Stimulated activated CD4-positive, alpha-beta T cell treated with anti-CD3 and anti-CD28 coated beads, Interleukin-4, amount 100 ng/mL, for 24 hours (primary cell): ENCODE data around the gene PLCD1.
"Not testable (repeated sequence)": the region's sequence is repeated elsewhere in the genome, so short reads cannot be mapped to it uniquely, and the experiment has no call there.

Source experiments
- DNase-seq: peaks from one replicate; pipeline ENCODE4 v3.0.0-alpha.2; 2020

PLCD1 gene

DNA sequence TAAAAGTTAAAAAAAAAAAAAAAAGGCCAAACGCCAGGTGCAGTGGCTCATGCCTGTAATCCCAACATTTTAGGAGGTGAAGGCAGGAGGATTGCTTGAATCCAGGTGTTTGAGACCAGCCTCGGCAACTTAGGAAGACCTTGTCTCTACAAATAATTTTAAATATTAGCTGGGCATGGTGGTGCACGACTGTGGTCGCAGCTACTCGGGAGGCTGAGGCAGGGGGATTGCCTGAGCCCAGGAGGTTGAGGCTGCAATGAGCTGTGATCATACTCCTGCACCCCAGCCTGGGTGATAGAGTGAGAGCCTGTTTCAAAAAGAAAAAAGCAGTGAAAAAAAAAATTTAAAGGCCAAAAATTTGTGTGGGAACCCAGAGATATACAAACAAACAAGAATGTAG is 6.8 kb upstream of the PLCD1 start:
- no peak for DNase-seq

DNA sequence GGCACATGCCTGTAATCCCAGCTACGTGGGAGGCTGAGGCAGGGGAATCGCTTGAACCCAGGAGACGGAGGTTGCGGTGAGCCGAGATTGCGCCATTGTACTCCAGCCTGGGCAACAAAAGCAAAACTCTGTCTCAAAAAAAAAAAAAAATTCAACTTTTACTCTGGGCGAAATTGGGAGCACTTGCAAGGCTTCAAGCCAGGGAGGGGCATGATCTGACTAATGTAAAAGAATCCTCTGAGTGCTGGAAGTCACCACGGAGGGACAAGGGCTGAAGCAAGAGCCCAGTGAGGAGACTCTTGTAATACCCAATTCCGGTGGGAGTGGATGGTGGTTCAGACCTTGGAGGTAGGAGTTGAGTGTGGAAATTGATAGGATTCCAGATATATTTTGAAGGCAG is 4.9 kb upstream of the PLCD1 start:
- not testable (repeated sequence) for DNase-seq

DNA sequence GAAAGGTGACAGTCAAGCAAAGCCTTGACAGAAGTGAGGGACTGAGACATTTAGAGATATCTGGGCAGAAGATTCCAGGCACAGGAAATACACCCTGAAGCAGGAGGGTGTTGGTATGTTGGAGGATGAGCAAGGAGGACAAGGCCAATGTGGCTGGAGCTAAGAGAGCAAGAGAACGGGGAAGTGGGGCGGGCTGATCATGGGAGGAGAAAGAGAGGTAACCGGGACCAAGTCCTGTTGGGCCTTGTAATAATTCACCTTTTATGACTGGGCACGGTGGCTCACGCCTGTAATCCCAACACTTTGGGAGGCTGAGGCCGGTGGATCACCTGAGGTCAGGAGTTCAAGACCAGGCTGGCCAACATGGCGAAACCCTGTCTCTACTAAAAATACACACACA is 4.1 kb upstream of the PLCD1 start:
- DNase-seq, result not testable (repeated sequence)

DNA sequence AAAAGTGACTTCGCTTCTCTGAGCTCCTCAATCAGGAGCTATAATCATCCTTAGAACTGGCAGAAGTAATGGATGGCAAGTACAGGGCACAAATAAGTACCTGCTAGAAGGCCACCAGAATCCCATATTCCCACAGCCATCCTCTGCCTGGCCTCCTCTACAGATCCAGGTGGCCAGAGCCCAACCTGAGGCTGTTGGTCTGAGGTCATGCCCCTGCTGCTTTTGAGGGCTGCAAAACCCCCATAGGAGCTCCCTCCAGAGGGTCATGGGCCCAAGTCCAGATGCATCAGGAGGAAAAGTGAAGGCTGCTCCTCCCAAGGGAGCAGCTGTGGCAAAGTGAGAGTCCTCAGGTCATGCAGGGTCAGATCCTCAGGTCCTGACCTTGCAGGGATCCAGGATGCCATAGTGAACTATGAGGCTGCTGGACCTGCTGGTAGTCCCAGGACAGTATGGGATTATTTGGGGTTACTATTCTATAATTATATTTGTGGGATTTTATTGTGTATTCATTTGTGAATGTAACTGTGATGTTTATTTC is 3.0 kb upstream of the PLCD1 start:
- no peak for DNase-seq

DNA sequence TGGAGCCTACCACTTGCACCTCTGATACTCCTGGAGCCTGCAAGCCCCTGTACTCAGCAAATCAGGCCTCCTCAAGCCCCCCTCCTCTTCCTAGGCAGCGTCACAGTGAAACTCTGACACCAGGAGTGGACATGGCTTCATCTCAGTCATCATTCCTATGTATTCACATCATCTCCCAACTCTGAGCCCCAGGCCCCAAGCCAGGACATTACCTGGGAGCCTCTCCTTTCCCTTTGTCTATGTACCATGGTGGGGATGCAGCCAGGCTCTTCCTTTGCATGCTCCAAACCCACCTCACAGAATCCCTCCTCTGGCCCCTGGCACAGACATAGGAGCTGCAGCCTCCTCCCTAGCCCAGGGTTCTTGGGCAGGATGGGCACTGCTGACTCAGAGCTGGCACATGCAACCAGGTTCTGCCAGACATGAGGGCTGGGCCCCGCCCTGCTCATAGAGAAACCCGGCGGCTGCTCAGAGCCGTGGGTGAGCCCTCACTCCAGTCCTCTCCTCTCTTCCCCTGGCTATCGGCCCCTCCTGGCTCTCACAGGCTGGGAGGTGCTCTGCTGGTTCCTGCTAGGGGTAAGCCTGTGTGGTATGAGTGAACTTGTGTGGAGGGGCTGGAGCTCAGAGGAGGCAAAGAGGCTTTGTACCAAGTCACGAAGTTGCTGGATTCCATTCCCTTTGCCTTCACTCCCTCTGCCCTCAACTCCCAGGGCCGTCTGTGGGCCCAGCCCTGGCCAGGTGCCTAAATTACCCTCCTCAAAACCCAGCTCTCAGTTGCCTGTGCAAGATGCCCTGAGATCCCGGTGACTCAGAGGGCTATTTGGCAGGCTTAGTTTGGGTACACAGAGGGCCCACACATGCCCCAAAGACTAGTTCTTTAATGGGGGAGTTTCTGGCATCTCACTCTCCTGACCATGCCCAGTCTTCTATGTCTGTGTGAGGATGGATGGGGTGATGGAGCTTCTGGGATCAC is 1.9 kb upstream of the PLCD1 start:
- peak; percentile 43 for DNase-seq

DNA sequence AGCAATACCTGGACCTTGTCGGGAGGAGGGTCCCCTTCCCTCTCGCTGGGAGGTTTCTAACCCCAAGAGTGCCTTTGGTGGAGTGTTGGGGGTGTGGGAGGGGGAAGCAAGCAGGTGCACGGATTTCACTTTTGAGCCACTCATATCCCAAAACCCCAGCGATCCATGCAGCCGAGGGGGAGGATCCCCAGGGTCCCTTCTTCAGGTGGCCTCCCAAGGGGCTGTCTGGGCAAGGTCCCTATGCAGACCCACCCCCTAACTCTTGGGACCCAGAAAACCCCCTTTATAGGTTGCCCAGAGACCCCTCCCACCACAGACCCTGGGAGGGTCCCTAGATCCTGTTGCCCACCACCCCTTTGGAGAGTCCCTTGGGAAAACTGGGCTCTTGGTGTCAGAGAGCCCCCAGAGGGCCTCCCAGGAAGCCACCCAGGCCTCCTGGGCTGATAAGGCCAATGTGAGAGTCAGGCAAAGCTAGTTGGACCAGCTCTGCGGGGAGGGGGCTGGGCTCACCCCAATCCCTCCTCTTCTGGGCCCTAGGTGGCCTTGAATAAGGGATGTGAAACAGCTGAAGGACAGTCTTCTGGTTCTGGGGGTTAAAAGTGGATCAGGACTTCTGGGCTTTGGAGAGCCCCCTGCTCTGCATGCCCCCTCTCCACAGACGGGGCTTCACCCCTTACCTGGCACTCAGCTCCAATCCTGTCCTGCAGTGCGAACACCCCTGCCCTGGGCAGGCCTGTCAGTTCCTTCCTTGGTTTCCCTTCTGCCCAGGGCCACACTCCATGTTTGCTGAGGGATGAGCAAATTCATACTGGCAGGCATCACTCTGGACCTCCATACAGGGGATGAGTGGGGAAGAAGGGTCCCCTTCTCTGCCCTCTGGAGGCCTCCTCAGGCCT is 932 bp upstream of the PLCD1 start:
- no peak for DNase-seq

DNA sequence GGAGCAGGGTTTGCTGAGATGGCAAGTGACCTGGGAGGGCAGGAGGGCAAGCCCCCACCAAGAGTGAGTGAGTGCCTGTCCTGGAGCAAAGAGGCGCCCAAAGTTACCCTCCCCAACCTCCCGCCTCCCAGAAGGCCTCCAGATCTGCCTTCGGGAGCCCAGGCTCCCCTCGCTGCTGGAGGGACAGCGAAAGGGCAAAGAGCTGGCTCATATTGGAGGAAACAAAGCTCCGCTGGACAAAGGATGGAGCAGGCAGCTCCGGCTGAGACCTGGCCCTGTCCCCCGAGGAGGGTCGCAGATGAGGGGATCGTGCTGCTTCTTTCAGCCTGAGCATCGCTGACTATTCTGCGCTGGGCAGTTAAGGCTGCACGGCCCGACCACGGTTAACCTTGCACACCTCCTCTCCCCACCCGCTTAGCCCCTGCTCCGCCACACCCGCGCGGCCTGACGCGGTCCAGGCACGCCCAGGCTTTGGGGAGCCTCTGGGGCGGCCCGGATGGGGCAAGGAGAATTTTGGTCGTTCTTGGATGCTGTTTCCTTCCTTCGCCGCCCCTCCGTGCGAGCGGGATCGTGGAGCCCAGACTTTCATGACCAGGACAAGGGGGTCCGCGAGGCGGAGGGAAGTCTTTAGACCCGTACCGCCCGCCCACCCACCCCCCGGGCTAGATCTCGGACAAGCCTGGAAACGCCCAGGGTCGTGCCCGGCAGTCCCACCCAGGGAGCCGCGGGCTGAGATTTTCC is 651 bp downstream of the PLCD1 start:
- DNase-seq, result peak; percentile 3

DNA sequence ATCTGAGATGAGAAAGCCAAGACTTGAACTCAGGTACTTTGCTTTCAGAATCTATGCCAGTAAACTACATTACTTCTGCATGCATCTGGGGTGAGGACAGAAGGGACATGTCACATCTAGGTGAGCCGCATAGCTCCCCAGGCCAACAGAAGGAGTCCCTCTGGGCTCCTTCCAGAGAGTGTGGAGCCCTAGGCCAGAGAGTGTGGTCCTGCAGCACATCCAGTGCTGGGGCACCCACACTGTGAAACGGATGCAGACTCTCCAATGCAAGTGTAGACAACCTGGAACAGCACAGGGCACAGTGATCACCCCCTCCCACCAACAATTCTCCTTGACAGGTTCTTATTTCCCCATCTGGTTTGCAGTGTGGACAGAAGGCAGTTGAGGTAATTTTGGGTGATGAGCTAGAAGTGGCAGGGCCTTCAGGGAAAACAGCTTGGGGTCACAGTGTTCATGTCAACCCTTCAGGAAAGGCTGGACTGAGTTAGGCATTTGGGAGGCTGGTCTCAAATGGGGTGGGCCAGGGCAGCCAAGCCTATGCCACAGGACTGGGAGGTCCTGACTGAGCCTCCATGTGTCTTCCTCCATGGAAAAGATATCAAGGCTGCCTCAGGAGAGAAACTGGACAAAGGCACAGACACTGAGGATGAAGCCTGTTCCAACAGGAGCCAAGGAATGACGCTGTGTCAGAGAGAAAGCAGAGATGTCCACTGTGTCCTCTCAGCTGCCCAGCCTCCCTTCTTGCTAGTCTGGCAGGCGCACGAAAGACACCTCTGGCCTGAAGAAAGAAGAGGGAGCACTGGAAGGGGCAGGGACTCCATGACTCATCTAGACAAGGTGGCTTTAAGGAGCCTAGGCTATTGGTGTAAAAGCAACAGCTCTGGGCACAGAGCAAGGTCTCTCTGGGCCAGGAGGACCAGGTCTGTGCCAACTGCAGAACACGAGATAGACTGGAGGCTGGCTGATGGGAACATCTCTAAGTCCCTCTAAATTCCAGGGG is 1.7 kb downstream of the PLCD1 start:
- DNase-seq, result peak; percentile 3

DNA sequence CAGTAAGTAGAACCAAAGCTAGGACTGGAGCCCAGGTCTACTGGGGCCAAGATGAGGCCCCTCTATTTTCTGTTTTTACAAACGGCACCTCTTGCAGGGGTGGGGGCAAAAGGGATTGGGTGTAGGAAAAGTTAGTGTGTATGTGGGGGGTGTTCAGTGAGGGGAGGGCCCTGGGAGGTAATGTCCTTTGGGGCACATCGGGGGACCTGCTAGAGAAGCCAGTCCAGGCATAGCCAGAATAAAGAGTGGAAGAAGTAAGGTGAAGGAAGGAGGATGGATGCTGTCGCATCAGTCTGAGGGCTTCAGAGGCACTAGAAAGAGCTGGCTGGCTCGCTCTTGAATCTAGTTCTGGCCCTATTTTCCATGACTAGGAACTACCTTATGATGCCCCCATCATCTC is 2.6 kb downstream of the PLCD1 start:
- no peak for DNase-seq

DNA sequence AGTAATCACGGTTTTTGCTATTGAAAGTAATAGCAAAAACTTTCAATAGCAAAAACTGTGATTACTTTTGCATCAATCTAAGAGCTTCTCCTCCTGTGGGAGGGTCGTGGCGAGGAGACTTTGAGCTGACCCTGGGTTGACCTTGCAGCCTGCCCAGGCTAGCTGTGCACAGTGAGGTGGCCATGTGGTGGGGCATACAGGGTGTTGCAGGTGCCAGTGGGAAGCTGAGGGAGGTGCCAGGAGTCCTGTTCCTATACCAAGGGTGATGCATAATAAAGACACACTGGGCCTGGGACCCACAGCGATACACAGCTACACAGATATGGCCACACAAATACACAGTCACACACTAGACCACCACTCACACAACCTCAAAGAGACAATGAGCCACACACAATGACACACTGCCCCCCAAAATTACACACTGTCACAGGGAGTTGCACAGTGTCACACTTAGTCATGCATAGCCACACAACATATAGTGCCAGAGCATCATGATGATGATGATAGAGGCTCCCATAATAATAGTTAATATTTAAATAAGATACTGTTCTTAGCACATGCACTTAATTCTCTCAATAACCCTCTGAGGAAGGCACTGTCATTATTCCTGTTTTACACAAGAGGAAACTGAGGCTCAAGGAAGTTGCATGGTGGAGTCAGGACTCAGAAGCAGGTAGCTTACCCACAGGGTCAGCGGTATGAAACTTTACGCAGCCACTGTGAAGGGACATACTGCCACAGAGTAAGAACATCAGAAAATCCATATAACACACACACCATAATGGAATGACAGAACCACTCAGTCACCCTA is 6.3 kb downstream of the PLCD1 start:
- peak; percentile 4 for DNase-seq

DNA sequence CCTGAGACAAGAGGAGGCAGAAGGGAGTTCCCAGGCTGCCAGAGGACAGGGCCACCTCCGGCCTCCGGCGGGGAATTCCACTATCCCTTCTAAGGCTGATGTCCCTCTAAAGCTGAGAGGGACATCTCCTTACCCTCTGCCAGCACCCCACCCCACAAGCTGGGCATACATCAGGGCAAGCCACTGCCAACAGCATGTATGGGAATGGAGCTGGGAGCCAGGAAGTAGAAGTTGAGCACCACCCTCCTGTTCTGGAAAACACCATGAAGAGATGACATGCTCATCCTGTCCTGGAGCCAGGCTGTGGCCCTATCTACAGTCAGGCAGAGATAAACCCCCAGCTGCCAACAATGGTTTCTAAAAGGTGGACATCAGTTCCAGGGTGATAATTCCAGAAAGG is 7.1 kb downstream of the PLCD1 start:
- no peak for DNase-seq

DNA sequence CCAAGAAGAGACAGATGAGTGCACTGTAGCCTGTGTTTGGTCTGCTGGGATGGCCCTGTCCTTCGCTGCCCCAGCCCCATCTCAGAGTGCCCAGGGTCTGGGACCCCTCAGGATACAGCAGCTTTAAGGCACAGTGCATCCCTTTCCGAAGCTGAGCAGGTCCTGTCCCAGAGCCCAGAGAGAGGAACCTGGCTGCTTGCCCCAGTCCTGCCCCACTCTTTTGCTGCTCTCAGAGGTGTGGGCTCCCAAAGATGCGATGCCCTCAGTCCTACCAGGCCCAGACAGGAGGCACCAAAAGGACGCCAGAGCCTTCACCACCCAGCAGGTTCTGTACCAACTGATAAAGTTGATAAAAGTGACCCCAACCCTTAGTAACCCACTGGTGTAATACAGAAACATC is 8.2 kb downstream of the PLCD1 start:
- DNase-seq, result no peak

DNA sequence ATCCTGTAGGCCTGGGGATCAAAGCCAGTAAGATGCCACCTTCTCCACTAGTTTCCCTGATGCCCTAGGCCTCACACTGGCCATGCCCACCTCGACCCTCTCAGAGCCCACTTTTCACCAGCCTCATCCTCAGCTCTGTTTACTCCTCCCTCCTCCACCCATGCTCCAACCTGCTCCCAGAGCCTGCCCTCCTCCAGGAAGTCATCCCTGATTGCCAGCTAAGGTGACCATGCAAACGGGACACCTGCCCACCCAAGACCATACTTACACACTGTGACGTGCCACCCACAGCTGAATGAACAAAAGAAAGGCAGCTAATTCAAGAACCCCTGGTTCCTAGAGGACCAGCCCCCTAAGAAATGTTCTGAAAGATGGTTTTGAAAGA is 9.1 kb downstream of the PLCD1 start:
- no peak for DNase-seq

DNA sequence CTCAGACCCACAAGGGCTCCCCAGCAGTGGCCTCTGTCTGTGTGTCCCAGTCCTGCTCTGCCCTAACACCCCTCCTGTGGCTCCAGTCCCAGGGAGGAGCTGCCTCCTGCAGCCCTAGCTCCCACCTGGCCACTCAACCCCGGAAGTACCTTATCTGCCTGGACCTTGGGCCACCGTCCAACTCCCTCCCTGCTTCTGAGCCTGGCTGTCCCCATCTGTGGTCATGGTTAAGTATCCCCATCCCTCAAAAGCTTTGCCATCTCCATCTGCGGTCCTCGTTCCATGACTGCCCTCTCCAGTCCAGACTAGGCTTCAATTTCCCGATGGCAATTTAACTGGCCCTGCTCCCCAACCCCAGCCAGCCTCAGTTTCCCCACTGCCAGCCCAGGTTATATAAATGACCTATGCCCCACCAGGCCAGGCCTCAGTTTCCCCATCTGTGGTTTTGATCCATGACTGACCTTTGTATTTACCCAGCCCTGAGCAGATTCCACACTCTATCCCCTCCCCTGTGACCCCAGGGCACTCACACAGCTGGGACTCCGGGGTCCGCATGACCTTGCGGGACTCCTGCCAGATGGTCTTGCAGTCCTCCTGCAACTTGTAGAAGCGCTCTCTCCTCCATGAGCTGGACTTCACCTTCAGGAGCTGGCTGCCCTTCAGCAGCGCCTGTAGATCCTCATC is 9.6 kb downstream of the PLCD1 start:
- no peak for DNase-seq

DNA sequence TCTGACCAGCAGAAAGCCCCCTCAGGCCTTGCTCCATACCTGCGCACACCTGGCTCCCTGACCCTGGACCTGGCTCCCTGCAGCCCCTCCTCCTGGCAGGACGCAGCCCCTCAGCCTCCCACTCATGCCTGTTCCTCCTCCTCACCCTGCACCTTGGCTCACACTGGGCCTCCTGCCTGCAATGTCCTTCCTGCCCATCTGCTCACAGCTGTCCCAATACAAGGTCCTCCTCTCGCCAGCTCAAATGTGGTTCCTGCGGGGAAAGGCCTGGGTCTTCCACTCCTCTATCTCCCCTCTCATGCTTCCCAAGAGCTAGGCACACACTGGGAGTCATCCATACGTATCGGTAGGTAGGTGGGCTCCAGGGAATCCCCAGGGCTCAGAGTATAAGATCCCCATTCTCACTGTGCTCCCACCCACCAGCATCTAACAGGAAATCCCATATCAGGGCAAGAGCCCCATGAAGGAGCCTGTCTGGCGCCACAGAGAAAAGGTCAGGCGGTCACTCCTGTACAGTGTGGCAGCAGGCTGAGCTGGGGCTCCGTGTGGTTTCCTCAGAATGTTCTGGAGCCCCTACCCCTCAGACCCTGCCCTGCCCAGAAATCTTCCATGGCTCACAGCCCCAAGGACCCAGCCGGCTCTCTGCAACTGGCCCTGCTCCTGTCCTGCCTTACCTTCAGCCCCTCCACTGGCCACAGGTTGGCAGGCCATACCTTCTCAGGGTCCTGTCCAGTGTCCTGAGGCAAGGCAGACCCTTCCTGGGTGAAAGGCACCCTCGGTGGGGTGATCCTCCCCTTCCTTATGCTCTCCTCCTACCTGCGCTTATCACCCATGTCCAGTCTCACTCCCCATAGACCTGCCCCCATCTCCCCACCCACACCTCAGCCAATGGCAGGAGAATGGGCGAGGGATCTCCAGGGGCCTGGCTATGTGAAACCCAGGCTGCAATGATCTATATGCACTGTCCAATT is 10.9 kb downstream of the PLCD1 start:
- no peak for DNase-seq

DNA sequence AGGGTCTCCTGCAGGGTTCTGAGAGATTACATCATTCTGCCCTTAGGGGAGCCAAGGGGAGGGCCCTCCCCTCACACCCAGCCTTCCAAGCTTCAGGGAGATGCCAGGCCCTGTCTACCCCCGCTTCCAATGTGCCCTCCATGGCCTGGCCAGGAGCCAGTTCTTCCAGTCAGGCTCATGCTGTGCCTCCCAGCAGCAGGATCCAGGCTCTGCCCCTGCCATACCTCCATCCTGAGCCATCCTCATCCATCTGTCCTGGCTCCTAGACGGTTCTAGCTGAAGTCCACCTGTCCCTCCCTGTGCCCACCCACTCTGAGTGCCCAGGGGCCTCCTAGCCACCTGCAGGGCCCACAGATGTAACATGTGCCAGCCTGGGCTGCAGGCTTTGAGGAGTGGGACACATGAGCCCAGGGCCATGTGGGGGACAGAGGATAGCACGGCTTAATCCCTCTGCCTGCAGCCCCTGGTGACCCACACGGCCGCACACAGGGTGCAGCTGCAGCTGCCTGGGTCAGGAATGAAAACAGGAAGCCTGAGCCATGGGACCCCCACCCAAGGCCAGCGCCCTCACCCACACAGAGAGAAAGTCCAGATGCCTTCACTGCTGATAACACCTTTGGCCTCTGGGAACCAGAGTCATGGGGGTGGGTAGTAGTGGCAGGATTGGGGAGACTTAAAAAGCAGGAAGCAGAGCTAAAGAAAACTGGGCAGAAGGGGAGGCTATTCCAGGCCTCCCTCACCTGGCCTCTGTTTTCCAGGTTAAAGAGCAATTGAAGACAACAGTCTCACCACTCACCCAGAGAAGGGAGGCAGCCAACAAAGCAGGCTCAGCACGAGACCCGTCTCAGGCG is 11.8 kb downstream of the PLCD1 start:
- no peak for DNase-seq

DNA sequence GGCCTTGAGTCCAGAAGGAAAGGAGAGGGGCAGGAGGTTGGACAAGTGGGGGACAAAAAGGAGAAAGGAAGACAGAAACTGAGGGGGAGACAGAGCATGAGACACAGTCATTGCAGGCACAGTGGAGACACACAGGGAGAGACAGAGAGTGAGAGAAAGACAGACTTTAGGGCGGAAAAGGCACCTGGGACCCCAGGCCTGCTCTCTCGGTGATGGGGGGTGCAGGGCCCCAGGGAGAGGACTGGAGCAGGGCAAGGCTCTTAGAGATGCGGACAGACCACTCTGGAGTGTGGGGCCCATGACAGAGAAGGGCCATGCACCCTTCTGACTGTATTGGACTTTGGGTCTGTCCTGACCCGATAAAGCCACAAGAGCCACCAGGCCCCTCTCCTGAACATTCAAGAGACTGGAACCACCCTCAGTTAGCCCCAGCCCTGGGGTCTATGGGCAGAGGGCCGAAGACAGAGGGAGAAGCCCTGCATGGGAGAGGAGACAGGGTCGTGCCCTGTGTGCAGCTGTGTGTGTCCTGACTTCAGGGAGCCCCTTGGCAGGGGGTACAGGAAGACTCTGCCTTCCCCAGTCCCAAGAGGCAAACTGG is 12.5 kb downstream of the PLCD1 start:
- DNase-seq, result no peak
